Endothelial cell of umbilical vein (primary cell): ENCODE results near the gene PRMT1. TPM values are rescaled to one million over a fixed set of nuclear protein-coding genes. Genes with fewer than 3 reads are reported as not detected.

ENCODE experiments used
- BruUV-seq: library from RNA; stranded (reverse); fragments of 400-500 nt; replicated peaks from 2 replicates; lab custom pipeline; 2021; lab: Mats Ljungman, UMichigan
- CTCF ChIA-PET: fragments of 300-600, 350-600 bp; sonication (Branson Sonifier 250); formaldehyde crosslinking; loops from one replicate; lab custom pipeline; 2021; ENCODE audit warnings: antibody characterized with exemption, inconsistent platforms; lab: Charles Lee
- POLR2A ChIA-PET: fragments of 300-600, 350-600 bp; sonication (Branson Sonifier 250); formaldehyde crosslinking; loops from one replicate; lab custom pipeline; 2021; ENCODE audit warnings: antibody characterized with exemption, inconsistent platforms; lab: Charles Lee
- DNase-seq: peaks from one replicate; pipeline ENCODE4 v3.0.0-alpha.2; 2011; ENCODE audit warnings: low read depth, low spot score
- FAIRE-seq: peaks from 2 replicates; lab custom pipeline; 2011; peaks lifted over from hg19 to GRCh38; lab: Jason Lieb, UNC
- H2AFZ ChIP-seq: 2 replicates; pipeline ENCODE4 v1.6.0; 2012; ENCODE audit warnings: low read depth, low read length, control low read depth, inconsistent platforms
- H3K27ac ChIP-seq: 2 replicates; pipeline ENCODE4 v1.5.1; 2011; ENCODE audit warnings: low read depth, mild to moderate bottlenecking, control low read depth, low read length, moderate library complexity; ENCODE audit not compliant: insufficient read depth
- H3K27me3 ChIP-seq, 2 experiments: 2 replicates each; pipeline versions ENCODE4 v1.6.0 to v1.6.1; 2011; ENCODE audit warnings: low read length in 2 of 2, mixed read lengths in 1 of 2; ENCODE audit not compliant: control insufficient read depth in 2 of 2, insufficient read depth in 2 of 2
- H3K36me3 ChIP-seq, 2 experiments: 2 replicates in 1 of 2; 3 replicates in 1 of 2; pipeline ENCODE4 v1.5.1; 2011; ENCODE audit warnings: low read length in 2 of 2, mild to moderate bottlenecking in 1 of 2, moderate library complexity in 1 of 2; ENCODE audit not compliant: control insufficient read depth in 2 of 2, insufficient read depth in 2 of 2; ENCODE audit errors: extremely low read depth in 1 of 2
- H3K4me1 ChIP-seq: 3 replicates; pipeline ENCODE4 v1.5.1; 2011; ENCODE audit warnings: mild to moderate bottlenecking, low read length; ENCODE audit not compliant: control insufficient read depth, insufficient read depth; ENCODE audit errors: extremely low read depth
- H3K4me2 ChIP-seq: 2 replicates; pipeline ENCODE4 v1.6.1; 2011; ENCODE audit warnings: low read length, control low read depth, mixed read lengths; ENCODE audit not compliant: insufficient read depth
- H3K4me3 ChIP-seq, 3 experiments: fragments of 200-600 bp in 1 of 3; sonication (generic), shearing (Covaris generic) in 1 of 3; replicated peaks in 1 of 3; 2 replicates each; pipeline ENCODE4 v1.5.1; 2011 to 2016; ENCODE audit warnings: control low read depth in 3 of 3, low read length in 3 of 3, mild to moderate bottlenecking in 2 of 3, inconsistent platforms in 1 of 3, low read depth in 1 of 3, moderate library complexity in 1 of 3; ENCODE audit not compliant: insufficient read depth in 1 of 3
- H3K79me2 ChIP-seq: 2 replicates; pipeline ENCODE4 v1.6.0; 2012; ENCODE audit warnings: low read length, inconsistent platforms; ENCODE audit not compliant: control insufficient read depth, insufficient read depth
- H3K9ac ChIP-seq: replicated peaks from 2 replicates; pipeline ENCODE3; 2011; ENCODE audit warnings: low read length, control low read depth; ENCODE audit not compliant: insufficient read depth; ENCODE audit errors: extremely low read depth
- H3K9me1 ChIP-seq: replicated peaks from 3 replicates; pipeline ENCODE4 v1.6.0; 2011; ENCODE audit warnings: mild to moderate bottlenecking, low read length; ENCODE audit not compliant: control insufficient read depth, insufficient read depth; ENCODE audit errors: extremely low read depth
- H3K9me3 ChIP-seq: replicated peaks from 2 replicates; pipeline ENCODE4 v1.5.1; 2012; ENCODE audit warnings: low read length, inconsistent platforms; ENCODE audit not compliant: control insufficient read depth, insufficient read depth
- H4K20me1 ChIP-seq: replicated peaks from 2 replicates; pipeline ENCODE3; 2011; ENCODE audit warnings: mild to moderate bottlenecking, low read length; ENCODE audit not compliant: control insufficient read depth, insufficient read depth; ENCODE audit errors: extremely low read depth
- EZH2 ChIP-seq: IDR thresholded peaks from 2 replicates; pipeline ENCODE4 v1.6.1; 2012; ENCODE audit warnings: borderline replicate concordance, low read depth, mild to moderate bottlenecking, moderate library complexity, low read length, inconsistent platforms; ENCODE audit not compliant: severe bottlenecking
- FOS ChIP-seq: IDR thresholded peaks from 2 replicates; pipeline ENCODE4 v1.6.1; 2011; ENCODE audit warnings: mild to moderate bottlenecking, low read length, moderate library complexity, borderline replicate concordance; ENCODE audit not compliant: insufficient read depth
- GATA2 ChIP-seq: IDR thresholded peaks from 2 replicates; pipeline ENCODE4 v1.7.0; 2011; ENCODE audit warnings: low read depth, mild to moderate bottlenecking, moderate library complexity, mixed read lengths, low read length; ENCODE audit not compliant: insufficient read length, insufficient read depth
- JUN ChIP-seq: IDR thresholded peaks from 2 replicates; pipeline ENCODE4 v1.6.1; 2011; ENCODE audit warnings: borderline replicate concordance, low read depth; ENCODE audit not compliant: insufficient read length, insufficient read depth
- MYC ChIP-seq: IDR thresholded peaks from one replicate; pipeline ENCODE4 v1.6.1; 2011; ENCODE audit warnings: mild to moderate bottlenecking, low read depth, low read length
- POLR2A ChIP-seq: IDR thresholded peaks from 2 replicates; pipeline ENCODE4 v1.6.1; 2012; ENCODE audit warnings: low read depth, mild to moderate bottlenecking, control low read depth, low read length
- POLR2AphosphoS5 ChIP-seq: IDR thresholded peaks from 2 replicates; pipeline ENCODE4 v1.6.1; 2012; ENCODE audit warnings: low read depth, mild to moderate bottlenecking, control low read depth, low read length, moderate library complexity; ENCODE audit not compliant: insufficient read depth
- dilution Hi-C: fragments of 300-500 bp; cut with MboI; formaldehyde crosslinking; loops from one replicate; pipeline ENCODE4 v1.15.0; 2019; ENCODE audit warnings: low sequenced_read_pairs; ENCODE audit not compliant: extremely low pct_ligation_motif_present
- intact Hi-C: fragments of 100-400 bp; cut with micrococcal nuclease; formaldehyde crosslinking; loops from one replicate; pipeline ENCODE4 v1.10.0; 2022
- polyA plus RNA-seq, 4 experiments: library from polyadenylated mRNA; depleted of rRNA in 3 of 4; stranded (reverse) in 3 of 4; unstranded in 1 of 4; fragments of >200 nt; gene quantifications; 2 replicates each; pipeline versions ENCODE4 v1.2.1 to v1.2.3, GENCODE V29; 2011 to 2012; ENCODE audit warnings: missing spikeins in 1 of 4
- total RNA-seq: library from RNA; stranded (reverse); gene quantifications from 2 replicates; pipeline ENCODE4 v1.2.3, GENCODE V29; 2021
- TF ChIP-seq, protein P1 (sequence below): IDR thresholded peaks from 2 replicates; pipeline ENCODE4 v1.6.1; 2011; ENCODE audit not compliant: insufficient read depth, insufficient read length
- TF ChIP-seq, protein P2 (sequence below), 2 donors: IDR thresholded peaks; 1 replicate in 1 of 2; 2 replicates in 1 of 2; pipeline ENCODE4 v1.5.1; 2011; ENCODE audit warnings: low read length in 2 of 2, mild to moderate bottlenecking in 2 of 2, moderate library complexity in 2 of 2, control low read depth in 1 of 2, inconsistent platforms in 1 of 2, low read depth in 1 of 2; ENCODE audit not compliant: insufficient read depth in 1 of 2; ENCODE audit errors: extremely low read depth in 1 of 2

Gene PRMT1
- total and polyA plus RNA-seq, 2 donors (not counting 3 experiments of a cell fraction or from before 2014, with no cell fraction given), result 242 to 542 TPM

DNA sequence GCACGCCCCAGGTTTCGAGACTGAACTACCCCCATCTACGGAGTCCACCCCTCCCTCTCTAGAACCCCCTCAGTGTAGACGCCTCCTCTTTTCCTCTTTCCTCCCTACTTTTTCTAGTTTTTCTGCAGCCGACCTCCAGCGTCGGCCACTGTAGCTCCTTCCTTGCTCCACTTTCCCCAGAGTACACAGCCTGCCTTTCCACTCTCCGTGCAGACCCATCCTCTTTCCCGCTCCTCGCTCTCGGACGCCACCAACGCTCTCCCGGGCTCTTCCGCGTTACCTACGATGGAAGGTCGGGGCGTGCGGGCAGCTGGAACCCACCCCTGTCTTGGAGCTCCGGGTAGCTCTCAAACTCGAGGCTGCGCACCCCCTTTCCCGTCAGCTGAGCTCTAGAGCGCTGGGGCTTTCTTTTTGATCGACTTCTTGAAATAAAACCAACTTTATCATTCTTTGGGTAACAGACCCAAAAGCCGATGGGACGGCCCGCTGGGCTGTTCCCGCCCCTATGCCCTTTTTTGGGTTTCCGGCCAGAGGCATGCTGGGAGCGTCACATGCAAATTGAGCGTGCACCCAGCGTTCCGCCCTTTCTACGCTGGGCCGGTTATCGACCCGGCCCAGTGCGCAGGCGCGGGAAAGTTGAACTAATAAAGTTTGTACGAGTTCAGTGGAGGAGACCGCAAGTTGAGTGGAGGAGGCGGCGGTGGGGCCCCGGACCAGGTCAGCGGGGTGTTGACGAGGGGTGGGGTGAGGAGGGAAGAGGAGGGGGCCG is 11.5 kb upstream of the PRMT1 start, which contains the start of the genes BCL2L12 and IRF3:
TSS of gene BCL2L12 (plus strand) at position 583 of the 769 bp plus-strand sequence. CDS start 760 bp downstream, outside the sequence.
TSS of gene IRF3 (minus strand) at position 507 of the 769 bp plus-strand sequence. CDS start 1,019 bp downstream, outside the sequence.
- H3K4me1 ChIP-seq, result peaks cover 8% of the 10 kb centered on the region
- dilution Hi-C loops, result no loop called here
- intact Hi-C loops, result loop anchor here (1.0 kb wide), 3 partner anchors 11 to 75 kb away; partner anchors contain the start of gene RRAS
- FAIRE-seq (peak; percentile 98), DNase-seq (peak; percentile 97)
- H2AFZ ChIP-seq, result peak within 1 kb of the TSS; percentile 53
- ChIA-PET CTCF (interaction anchor here (1.0 to 2.2 kb wide), 4 partner anchors 11 to 163 kb away, joined by 3 to 15 read pairs (median 6); partner anchors contain the start of genes PRMT1 and SCAF1), POLR2A (interaction anchor here (0.6 to 2.1 kb wide), 4 partner anchors 10 to 95 kb away, joined by 3 to 14 read pairs (median 4); partner anchors contain the start of genes RRAS and SCAF1)
- H3K9ac ChIP-seq, result peak within 1 kb of the TSS; percentile 41
- peaks cover 0 to 23% of the 10 kb centered on the region in 2 experiments for H3K36me3 ChIP-seq
- no TSS peak for BruUV-seq
- peak within 1 kb of the TSS; percentile 35 for H3K27ac ChIP-seq
- no peaks in the 10 kb centered on the region for H4K20me1 ChIP-seq
- no peak for TF ChIP-seq JUN
- TF ChIP-seq, protein P1, sequence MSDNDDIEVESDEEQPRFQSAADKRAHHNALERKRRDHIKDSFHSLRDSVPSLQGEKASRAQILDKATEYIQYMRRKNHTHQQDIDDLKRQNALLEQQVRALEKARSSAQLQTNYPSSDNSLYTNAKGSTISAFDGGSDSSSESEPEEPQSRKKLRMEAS, result peak; percentile 6
- no peaks in the 10 kb centered on the region for H3K9me3 ChIP-seq
- no peaks in the 10 kb centered on the region for H3K9me1 ChIP-seq
- H3K79me2 ChIP-seq, result peaks cover 17% of the 10 kb centered on the region
- H3K4me2 ChIP-seq, result peak within 1 kb of the TSS; percentile 88
- H3K4me3 ChIP-seq, result peak within 1 kb of the TSS; percentile 42 to 88 (median 67)
- H3K27me3 ChIP-seq, result no peaks in the 10 kb centered on the region

DNA sequence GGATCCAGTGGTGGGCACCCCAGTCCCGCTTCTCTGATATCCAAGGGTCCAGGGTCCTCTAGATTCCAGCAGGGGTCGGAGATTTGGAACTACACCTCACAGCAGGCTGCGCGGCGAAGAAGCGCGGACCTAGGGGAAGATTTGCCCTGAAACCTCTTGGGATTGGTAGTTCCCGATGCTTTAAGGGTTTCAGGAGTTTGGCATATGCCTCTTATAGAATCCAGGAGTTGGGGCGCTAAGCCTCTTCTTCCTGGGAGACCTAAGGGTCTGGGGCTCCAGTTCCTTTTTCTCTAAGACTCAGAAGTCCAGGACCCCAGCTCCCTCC is 11.0 kb upstream of the PRMT1 start:
- TF ChIP-seq, protein P2, sequence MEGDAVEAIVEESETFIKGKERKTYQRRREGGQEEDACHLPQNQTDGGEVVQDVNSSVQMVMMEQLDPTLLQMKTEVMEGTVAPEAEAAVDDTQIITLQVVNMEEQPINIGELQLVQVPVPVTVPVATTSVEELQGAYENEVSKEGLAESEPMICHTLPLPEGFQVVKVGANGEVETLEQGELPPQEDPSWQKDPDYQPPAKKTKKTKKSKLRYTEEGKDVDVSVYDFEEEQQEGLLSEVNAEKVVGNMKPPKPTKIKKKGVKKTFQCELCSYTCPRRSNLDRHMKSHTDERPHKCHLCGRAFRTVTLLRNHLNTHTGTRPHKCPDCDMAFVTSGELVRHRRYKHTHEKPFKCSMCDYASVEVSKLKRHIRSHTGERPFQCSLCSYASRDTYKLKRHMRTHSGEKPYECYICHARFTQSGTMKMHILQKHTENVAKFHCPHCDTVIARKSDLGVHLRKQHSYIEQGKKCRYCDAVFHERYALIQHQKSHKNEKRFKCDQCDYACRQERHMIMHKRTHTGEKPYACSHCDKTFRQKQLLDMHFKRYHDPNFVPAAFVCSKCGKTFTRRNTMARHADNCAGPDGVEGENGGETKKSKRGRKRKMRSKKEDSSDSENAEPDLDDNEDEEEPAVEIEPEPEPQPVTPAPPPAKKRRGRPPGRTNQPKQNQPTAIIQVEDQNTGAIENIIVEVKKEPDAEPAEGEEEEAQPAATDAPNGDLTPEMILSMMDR (IDR thresholded peaks at IDR 0.05; ENCODE audit: extremely low read depth in 1 of 2, insufficient read depth in 1 of 2, low read depth in 1 of 2, low read length in 2 of 2), result no peak
- TF ChIP-seq JUN (no peak), POLR2AphosphoS5 (no peak), POLR2A (no peak), GATA2 (no peak), MYC (no peak), EZH2 (no peak), FOS (no peak)
- TF ChIP-seq, protein P1, result no peak
- POLR2A ChIA-PET, result interaction anchor here (0.8 kb wide), 1 partner anchor 24 kb away, joined by 3 read pairs; the partner anchor contains the start of gene SCAF1
- Histone ChIP-seq H2AFZ (peak overlapping the region; percentile 53), H3K4me3 (peak overlapping the region; percentile 42 to 88 (median 67)), H3K4me2 (peak overlapping the region; percentile 88), H3K9me1 (no peaks in the 10 kb centered on the region), H4K20me1 (no peaks in the 10 kb centered on the region), H3K36me3 (peaks cover 0 to 19% of the 10 kb centered on the region in 2 experiments), H3K27me3 (no peaks in the 10 kb centered on the region), H3K9ac (peak overlapping the region; percentile 41), H3K9me3 (no peaks in the 10 kb centered on the region), H3K27ac (peak overlapping the region; percentile 35), H3K4me1 (peaks cover 8% of the 10 kb centered on the region), H3K79me2 (peaks cover 17% of the 10 kb centered on the region)
- intact Hi-C loops (no loop called here), dilution Hi-C loops (no loop called here)
- TSS peak; percentile 29 for BruUV-seq
- DNase-seq, result no peak
- CTCF ChIA-PET, result interaction anchor here (2.2 kb wide), 2 partner anchors 10 to 23 kb away, joined by 9 to 15 read pairs; partner anchors contain the start of genes PRMT1 and SCAF1
- no peak for FAIRE-seq
